ENCODE measurements around the gene KCNK6.
"Not testable (repeated sequence)": the region's sequence is repeated elsewhere in the genome, so short reads cannot be mapped to it uniquely, and the experiment has no call there.

The KCNK6 gene

GRCh38 chr19:38362076-38362945, 42.7 kb downstream of the KCNK6 start:
- ATAC-seq: peak; percentile 73 to 74

GRCh38 chr19:38362946-38363688, 43.5 kb downstream of the KCNK6 start:
- not testable (repeated sequence) for ATAC-seq

DNA sequence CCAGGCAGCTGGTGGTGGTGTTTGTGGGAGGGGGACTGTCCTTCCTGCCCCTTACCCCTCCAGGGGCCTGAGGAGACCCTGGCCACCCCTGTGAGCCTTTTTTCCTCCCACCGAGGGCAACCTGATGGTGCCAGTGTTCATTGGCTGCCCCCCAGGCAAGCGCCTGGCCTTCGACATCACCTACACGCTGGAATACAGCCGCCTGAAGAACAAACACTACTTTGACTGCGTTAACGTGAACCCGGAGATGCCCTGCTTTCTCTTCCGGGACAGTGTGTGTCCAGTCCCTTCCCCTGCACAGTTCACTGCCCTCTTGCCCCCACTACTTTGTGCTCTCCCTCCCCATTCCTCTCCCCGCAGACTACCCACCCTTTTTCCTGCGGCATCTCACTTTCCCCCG, 47.4 kb downstream of the KCNK6 start:
- no peak for ATAC-seq

GRCh38 chr19:38369584-38369983, 49.9 kb downstream of the KCNK6 start:
- ATAC-seq: no peak

DNA sequence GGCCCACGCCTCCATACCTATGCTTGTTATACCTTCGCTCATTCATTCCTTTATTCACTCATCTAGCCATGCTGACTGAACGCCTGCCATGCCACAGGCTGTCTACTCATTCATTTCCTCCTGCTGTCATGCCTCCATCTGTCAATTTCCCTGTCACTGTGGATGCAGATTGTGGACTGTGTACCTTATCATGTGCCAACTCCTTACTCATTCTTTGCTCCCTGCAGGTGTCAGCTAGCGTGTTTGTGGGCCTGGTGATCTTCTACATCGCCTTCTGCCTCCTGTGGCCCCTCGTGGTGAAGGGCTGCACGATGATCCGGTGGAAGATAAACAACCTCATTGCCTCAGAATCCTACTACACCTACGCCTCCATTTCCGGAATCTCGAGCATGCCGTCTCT, 50.7 kb downstream of the KCNK6 start:
- no peak for ATAC-seq

DNA sequence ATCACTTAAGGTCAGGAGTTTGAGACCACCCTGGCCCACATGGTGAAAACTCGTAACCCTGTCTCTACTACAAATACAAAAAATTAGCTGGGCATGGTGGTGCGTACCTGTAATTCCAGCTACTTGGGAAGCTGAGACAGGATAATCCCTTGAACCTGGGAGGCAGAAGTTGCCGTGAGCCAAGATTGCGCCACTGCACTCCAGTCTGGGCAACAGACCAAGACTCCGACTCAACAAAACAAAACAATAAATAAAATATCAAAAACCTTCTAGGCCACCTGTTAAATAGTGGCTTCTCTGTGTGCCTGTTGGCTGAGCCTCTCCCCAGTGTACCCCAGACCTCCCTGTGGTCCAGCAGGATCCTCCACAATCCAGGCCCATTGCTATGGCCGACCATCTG, 51.4 kb downstream of the KCNK6 start:
- no peak for ATAC-seq

DNA sequence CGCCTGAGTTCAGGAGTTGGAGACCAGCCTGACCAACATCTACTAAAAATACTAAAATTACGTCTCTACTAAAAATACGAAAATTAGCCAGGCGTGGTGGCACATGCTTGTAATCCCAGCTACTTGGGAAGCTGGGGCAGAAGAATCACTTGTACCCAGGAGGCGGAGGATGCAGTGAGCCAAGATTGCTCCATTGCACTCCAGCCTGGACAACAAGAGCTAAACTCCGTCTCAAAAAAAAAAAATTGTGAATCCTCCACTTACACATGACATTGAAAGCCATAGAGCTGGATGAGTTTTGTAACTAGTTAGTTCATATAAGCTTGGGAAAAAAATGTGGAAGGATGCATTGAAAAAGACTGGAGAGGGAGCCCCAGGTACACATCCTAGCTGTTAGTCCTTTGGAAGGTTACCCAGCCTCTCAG, 54.3 kb downstream of the KCNK6 start:
- no peak for ATAC-seq

- ATAC-seq: peak; percentile 95 to 96
Measured at GRCh38 chr19:38374332-38375097, 54.9 kb downstream of the KCNK6 start, which contains the start of gene PSMD8. TSS of gene PSMD8 (plus strand) at chr19:38374571. CDS start at chr19:38374602, 31 bp downstream.

GRCh38 chr19:38375098-38375493, 55.5 kb downstream of the KCNK6 start:
- ATAC-seq: no peak

DNA sequence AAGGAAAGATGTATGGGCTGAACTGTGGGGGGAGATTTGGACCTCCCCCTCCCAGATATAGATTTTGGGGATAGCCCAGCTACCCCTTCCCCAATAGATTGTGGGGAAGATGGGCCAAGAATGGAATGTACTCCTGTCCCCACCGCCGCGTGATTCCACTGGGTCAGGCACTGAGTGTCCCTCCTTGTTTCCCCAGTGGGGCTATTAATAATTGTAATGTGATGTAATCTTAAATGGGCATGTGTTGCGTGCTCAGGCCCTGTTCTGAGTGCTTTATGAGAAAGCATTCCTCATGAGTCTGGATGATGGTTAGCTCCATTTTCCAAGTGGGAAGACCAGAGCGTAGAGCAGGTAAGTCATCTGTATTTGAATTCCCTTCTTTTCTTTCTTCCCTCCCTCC, 56.1 kb downstream of the KCNK6 start:
- no peak for ATAC-seq

GRCh38 chr19:38376576-38376975, 56.9 kb downstream of the KCNK6 start:
- ATAC-seq: no peak

DNA sequence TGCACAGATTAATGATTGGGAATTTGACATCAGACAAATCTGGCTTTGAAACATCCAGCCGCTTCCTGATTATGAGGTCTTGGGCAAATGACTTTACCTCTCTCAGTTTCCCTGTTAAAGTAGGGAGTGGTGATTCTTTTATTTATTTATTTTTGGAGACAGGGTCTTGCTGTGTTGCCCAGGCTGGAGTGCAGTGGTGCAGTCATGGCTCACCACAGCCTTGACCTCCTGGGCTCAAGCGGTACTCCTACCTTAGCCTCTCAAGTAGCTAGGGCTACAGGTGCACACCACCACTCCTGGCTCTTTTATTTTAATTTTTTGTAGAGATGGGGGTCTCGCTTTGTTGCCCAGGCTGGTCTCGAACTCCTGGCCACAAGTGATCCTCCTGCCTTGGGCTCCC, 57.4 kb downstream of the KCNK6 start:
- ATAC-seq: no peak

DNA sequence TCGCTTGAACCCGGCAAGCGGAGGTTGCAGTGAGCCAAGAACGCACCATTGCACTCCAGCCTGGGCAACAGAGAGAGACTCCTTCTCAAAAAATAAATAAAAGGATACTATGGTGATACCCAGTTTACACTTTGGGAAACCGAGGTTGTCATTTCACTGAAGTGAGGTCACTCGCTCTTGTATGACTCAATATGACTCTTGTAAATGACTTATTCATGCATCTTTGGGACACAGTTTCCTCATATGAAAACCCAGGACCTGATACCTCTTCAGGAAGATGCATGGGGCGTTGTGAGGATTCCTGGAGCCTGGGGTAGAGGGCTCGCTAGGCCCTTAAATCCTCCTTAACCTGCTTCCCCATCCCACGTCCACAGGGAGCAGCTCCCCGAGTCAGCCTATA, 59.2 kb downstream of the KCNK6 start:
- ATAC-seq: no peak

GRCh38 chr19:38381138-38381537, 61.5 kb downstream of the KCNK6 start:
- no peak for ATAC-seq

All from activated CD4-positive, CD25-positive, alpha-beta regulatory T cell treated with anti-CD3 and anti-CD28 coated beads, Interleukin-2, amount 50 U/mL, for 24 hours (primary cell).